Liver (tissue), 9 donors: ENCODE data around the gene TAS2R40. TPM values are rescaled to one million over a fixed set of nuclear protein-coding genes. Genes with fewer than 3 reads are reported as not detected.

ENCODE experiments used
- DNase-seq: peaks from one replicate; pipeline ENCODE4 v3.0.0-alpha.2; 2017; ENCODE audit warnings: low spot score
- H3K27ac ChIP-seq, 2 donors: one replicate each; pipeline ENCODE4 v1.7.0; 2013; ENCODE audit warnings: inconsistent platforms in 2 of 2, low read length in 2 of 2, control low read depth in 1 of 2, low read depth in 1 of 2, mild to moderate bottlenecking in 1 of 2
- H3K27me3 ChIP-seq, 4 donors: one replicate each; pipeline versions ENCODE4 v1.6.1 to v1.7.0; 2013; ENCODE audit warnings: low read length in 3 of 4, inconsistent platforms in 1 of 4, mild to moderate bottlenecking in 1 of 4, moderate library complexity in 1 of 4; ENCODE audit not compliant: control insufficient read depth in 4 of 4, insufficient read depth in 4 of 4
- H3K36me3 ChIP-seq, 4 donors: one replicate each; pipeline versions ENCODE4 v1.6.1 to v1.7.0; 2013; ENCODE audit warnings: low read length in 3 of 4, mild to moderate bottlenecking in 3 of 4, low read depth in 1 of 4, moderate library complexity in 1 of 4; ENCODE audit not compliant: control insufficient read depth in 4 of 4, insufficient read depth in 3 of 4
- H3K4me1 ChIP-seq, 4 donors: one replicate each; pipeline versions ENCODE4 v1.6.1 to v1.7.0; 2013; ENCODE audit warnings: low read length in 3 of 4, mild to moderate bottlenecking in 3 of 4, moderate library complexity in 1 of 4; ENCODE audit not compliant: control insufficient read depth in 4 of 4, insufficient read depth in 4 of 4
- H3K4me3 ChIP-seq, 3 donors: one replicate each; pipeline versions ENCODE4 v1.6.1 to v1.7.0; 2013; ENCODE audit warnings: low read length in 3 of 3, control low read depth in 1 of 3, low read depth in 1 of 3, mild to moderate bottlenecking in 1 of 3
- H3K9ac ChIP-seq, 2 donors: one replicate each; pipeline ENCODE4 v1.7.0; 2013; ENCODE audit warnings: low read length in 2 of 2, mild to moderate bottlenecking in 2 of 2, moderate library complexity in 2 of 2, control low read depth in 1 of 2, low read depth in 1 of 2
- H3K9me3 ChIP-seq, 4 donors: one replicate each; pipeline versions ENCODE4 v1.6.1 to v1.7.0; 2013; ENCODE audit warnings: low read length in 3 of 4; ENCODE audit not compliant: control insufficient read depth in 4 of 4
- ATF3 ChIP-seq: IDR thresholded peaks from 2 replicates; pipeline ENCODE4 v1.6.1; 2016; ENCODE audit warnings: antibody characterized with exemption
- EGR1 ChIP-seq, 2 donors: IDR thresholded peaks; 2 replicates each; pipeline ENCODE4 v1.6.1; 2016 to 2018; ENCODE audit warnings: antibody characterized with exemption in 2 of 2, low read depth in 2 of 2
- FOXA1 ChIP-seq: IDR thresholded peaks from 2 replicates; pipeline ENCODE4 v1.6.1; 2016; ENCODE audit warnings: antibody characterized with exemption
- FOXA2 ChIP-seq: IDR thresholded peaks from 2 replicates; pipeline ENCODE4 v1.6.1; 2016; ENCODE audit warnings: antibody characterized with exemption
- GABPA ChIP-seq, 2 donors: IDR thresholded peaks in 1 of 2; conservative IDR thresholded peaks in 1 of 2; 2 replicates each; pipeline ENCODE4 v1.6.1; 2016; ENCODE audit warnings: antibody characterized with exemption in 2 of 2, mild to moderate bottlenecking in 1 of 2, moderate library complexity in 1 of 2
- HNF4A ChIP-seq, 2 donors: conservative IDR thresholded peaks; 2 replicates each; pipeline ENCODE4 v1.6.1; 2016; ENCODE audit warnings: antibody characterized with exemption in 2 of 2, mild to moderate bottlenecking in 2 of 2
- HNF4G ChIP-seq: IDR thresholded peaks from 2 replicates; pipeline ENCODE4 v1.6.1; 2016; ENCODE audit warnings: antibody characterized with exemption
- JUND ChIP-seq, 2 donors: IDR thresholded peaks; 2 replicates each; pipeline ENCODE4 v1.6.1; 2016; ENCODE audit warnings: antibody characterized with exemption in 2 of 2
- RAD21 ChIP-seq, 2 donors: IDR thresholded peaks; 2 replicates each; pipeline ENCODE4 v1.6.1; 2016; ENCODE audit warnings: antibody characterized with exemption in 2 of 2, mild to moderate bottlenecking in 2 of 2
- RXRA ChIP-seq, 2 donors: IDR thresholded peaks; 2 replicates each; pipeline ENCODE4 v1.6.1; 2017 to 2018; ENCODE audit warnings: antibody characterized with exemption in 2 of 2, mild to moderate bottlenecking in 1 of 2
- SP1 ChIP-seq: IDR thresholded peaks from 2 replicates; pipeline ENCODE4 v1.6.1; 2018; ENCODE audit warnings: antibody characterized with exemption, mild to moderate bottlenecking
- TAF1 ChIP-seq: conservative IDR thresholded peaks from 2 replicates; pipeline ENCODE4 v1.6.1; 2016; ENCODE audit warnings: antibody characterized with exemption, mild to moderate bottlenecking
- YY1 ChIP-seq: IDR thresholded peaks from 2 replicates; pipeline ENCODE4 v1.6.1; 2016; ENCODE audit warnings: antibody characterized with exemption, mild to moderate bottlenecking
- ZBTB33 ChIP-seq: IDR thresholded peaks from 2 replicates; pipeline ENCODE4 v1.6.1; 2016; ENCODE audit warnings: antibody characterized with exemption
- WGBS: extraction: QIAGEN DNeasy Blood & Tissue Kit; methylation state at CpG from one replicate; pipeline ENCODE4 v1.1.7; 2013; 5-methylcytosine and 5-hydroxymethylcytosine counted together
- polyA plus RNA-seq, 2 donors: library from polyadenylated mRNA; stranded (reverse) in 1 of 2; unstranded in 1 of 2; fragments of 200-250 nt in 1 of 2; fragments of >200 nt in 1 of 2; fragmentation: Nextera tagmentation in 1 of 2; extraction: Ambion mirVana in 1 of 2; gene quantifications; one replicate each; pipeline versions ENCODE4 v1.2.1 to v1.2.3, GENCODE V29; 2013 to 2015
- total RNA-seq, 2 donors: library from RNA; depleted of rRNA; stranded (reverse); fragments of >200 nt; gene quantifications; one replicate each; pipeline ENCODE4 v1.2.3, GENCODE V29; 2014
- TF ChIP-seq, protein P1 (sequence below): fragments of 150-350 bp; IDR thresholded peaks from 2 replicates; pipeline ENCODE4 v1.5.1; 2017; ENCODE audit warnings: improper control_type of control experiment, low read depth, low read length; ENCODE audit not compliant: missing input control
- TF ChIP-seq, protein P2 (sequence below): IDR thresholded peaks from 2 replicates; pipeline ENCODE4 v1.6.1; 2016; ENCODE audit warnings: antibody characterized with exemption
- TF ChIP-seq, protein P3 (sequence below): IDR thresholded peaks from 2 replicates; pipeline ENCODE4 v1.6.1; 2016; ENCODE audit warnings: antibody characterized with exemption, mild to moderate bottlenecking
- donor health status: healthy.
- donor health status: healthy.
- donor health status: healthy.
- donor health status: healthy.
- donor health status: healthy.

Gene TAS2R40
- total and polyA plus RNA-seq, 4 donors, result not detected

GRCh38 chr7:143245123-143245522, 23.3 kb downstream of the TAS2R40 start:
- 67% methylated on average over 3 of the region's 3 CpGs for WGBS
- Histone ChIP-seq H3K4me1 (peaks cover 10 to 41% (median 21%) of the 10 kb centered on the region in 4 donors), H3K27ac (no peak overlapping the region), H3K9ac (no peak overlapping the region), H3K9me3 (no peaks in the 10 kb centered on the region), H3K36me3 (no peaks in the 10 kb centered on the region), H3K4me3 (no peak overlapping the region), H3K27me3 (no peaks in the 10 kb centered on the region)
- TF ChIP-seq HNF4G, result no peak
- TF ChIP-seq SP1, result no peak
- no peak for TF ChIP-seq HNF4A (conservative IDR thresholded peaks at IDR 0.05)
- TF ChIP-seq YY1, result no peak
- no peak for TF ChIP-seq GABPA (IDR thresholded peaks at IDR 0.05 in 1 of 2, conservative IDR thresholded peaks at IDR 0.05 in 1 of 2)
- TF ChIP-seq EGR1 (IDR thresholded peaks at IDR 0.05; ENCODE audit: low read depth in 2 of 2), result no peak
- TF ChIP-seq ZBTB33, result no peak
- no peak for TF ChIP-seq FOXA1
- TF ChIP-seq, protein P1, sequence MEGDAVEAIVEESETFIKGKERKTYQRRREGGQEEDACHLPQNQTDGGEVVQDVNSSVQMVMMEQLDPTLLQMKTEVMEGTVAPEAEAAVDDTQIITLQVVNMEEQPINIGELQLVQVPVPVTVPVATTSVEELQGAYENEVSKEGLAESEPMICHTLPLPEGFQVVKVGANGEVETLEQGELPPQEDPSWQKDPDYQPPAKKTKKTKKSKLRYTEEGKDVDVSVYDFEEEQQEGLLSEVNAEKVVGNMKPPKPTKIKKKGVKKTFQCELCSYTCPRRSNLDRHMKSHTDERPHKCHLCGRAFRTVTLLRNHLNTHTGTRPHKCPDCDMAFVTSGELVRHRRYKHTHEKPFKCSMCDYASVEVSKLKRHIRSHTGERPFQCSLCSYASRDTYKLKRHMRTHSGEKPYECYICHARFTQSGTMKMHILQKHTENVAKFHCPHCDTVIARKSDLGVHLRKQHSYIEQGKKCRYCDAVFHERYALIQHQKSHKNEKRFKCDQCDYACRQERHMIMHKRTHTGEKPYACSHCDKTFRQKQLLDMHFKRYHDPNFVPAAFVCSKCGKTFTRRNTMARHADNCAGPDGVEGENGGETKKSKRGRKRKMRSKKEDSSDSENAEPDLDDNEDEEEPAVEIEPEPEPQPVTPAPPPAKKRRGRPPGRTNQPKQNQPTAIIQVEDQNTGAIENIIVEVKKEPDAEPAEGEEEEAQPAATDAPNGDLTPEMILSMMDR, result no peak
- no peak for TF ChIP-seq JUND (IDR thresholded peaks at IDR 0.05)
- no peak for DNase-seq

GRCh38 chr7:143247372-143247771, 25.5 kb downstream of the TAS2R40 start:
- H3K27me3 ChIP-seq, result no peaks in the 10 kb centered on the region
- H3K9me3 ChIP-seq, result no peaks in the 10 kb centered on the region
- no peak overlapping the region for H3K4me3 ChIP-seq
- H3K27ac ChIP-seq, result no peak overlapping the region
- TF ChIP-seq GABPA (IDR thresholded peaks at IDR 0.05 in 1 of 2, conservative IDR thresholded peaks at IDR 0.05 in 1 of 2) (no peak), SP1 (no peak), ZBTB33 (no peak), YY1 (no peak), ATF3 (no peak), EGR1 (IDR thresholded peaks at IDR 0.05; ENCODE audit: low read depth in 2 of 2) (no peak), RXRA (IDR thresholded peaks at IDR 0.05) (no peak), HNF4G (no peak), RAD21 (IDR thresholded peaks at IDR 0.05) (no peak), FOXA2 (no peak), TAF1 (no peak), JUND (IDR thresholded peaks at IDR 0.05) (no peak), FOXA1 (no peak)
- TF ChIP-seq, protein P2, sequence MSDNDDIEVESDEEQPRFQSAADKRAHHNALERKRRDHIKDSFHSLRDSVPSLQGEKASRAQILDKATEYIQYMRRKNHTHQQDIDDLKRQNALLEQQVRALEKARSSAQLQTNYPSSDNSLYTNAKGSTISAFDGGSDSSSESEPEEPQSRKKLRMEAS, result no peak
- TF ChIP-seq, protein P3, sequence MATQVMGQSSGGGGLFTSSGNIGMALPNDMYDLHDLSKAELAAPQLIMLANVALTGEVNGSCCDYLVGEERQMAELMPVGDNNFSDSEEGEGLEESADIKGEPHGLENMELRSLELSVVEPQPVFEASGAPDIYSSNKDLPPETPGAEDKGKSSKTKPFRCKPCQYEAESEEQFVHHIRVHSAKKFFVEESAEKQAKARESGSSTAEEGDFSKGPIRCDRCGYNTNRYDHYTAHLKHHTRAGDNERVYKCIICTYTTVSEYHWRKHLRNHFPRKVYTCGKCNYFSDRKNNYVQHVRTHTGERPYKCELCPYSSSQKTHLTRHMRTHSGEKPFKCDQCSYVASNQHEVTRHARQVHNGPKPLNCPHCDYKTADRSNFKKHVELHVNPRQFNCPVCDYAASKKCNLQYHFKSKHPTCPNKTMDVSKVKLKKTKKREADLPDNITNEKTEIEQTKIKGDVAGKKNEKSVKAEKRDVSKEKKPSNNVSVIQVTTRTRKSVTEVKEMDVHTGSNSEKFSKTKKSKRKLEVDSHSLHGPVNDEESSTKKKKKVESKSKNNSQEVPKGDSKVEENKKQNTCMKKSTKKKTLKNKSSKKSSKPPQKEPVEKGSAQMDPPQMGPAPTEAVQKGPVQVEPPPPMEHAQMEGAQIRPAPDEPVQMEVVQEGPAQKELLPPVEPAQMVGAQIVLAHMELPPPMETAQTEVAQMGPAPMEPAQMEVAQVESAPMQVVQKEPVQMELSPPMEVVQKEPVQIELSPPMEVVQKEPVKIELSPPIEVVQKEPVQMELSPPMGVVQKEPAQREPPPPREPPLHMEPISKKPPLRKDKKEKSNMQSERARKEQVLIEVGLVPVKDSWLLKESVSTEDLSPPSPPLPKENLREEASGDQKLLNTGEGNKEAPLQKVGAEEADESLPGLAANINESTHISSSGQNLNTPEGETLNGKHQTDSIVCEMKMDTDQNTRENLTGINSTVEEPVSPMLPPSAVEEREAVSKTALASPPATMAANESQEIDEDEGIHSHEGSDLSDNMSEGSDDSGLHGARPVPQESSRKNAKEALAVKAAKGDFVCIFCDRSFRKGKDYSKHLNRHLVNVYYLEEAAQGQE, result no peak
- TF ChIP-seq, protein P1, result no peak
- WGBS, result 23% methylated on average over 1 of the region's 1 CpG
- DNase-seq, result no peak
- no peak overlapping the region for H3K9ac ChIP-seq
- H3K36me3 ChIP-seq, result no peaks in the 10 kb centered on the region
- H3K4me1 ChIP-seq, result peaks cover 10 to 33% (median 14%) of the 10 kb centered on the region in 4 donors
